SK-N-SH (cell line): ENCODE measurements around the gene CDH13. TPM values are rescaled to one million over a fixed set of nuclear protein-coding genes. Genes with fewer than 3 reads are reported as not detected.

ENCODE experiments used
- CTCF ChIA-PET: fragments of 300-600, 350-600 bp; formaldehyde crosslinking; extraction: SDS; loops from one replicate; lab custom pipeline; 2021; lab: Yijun Ruan, JAX
- POLR2A ChIA-PET: fragments of 350-600 bp; sonication (Branson Sonifier 250); formaldehyde crosslinking; extraction: SDS; loops from one replicate; lab custom pipeline; 2020; ENCODE audit warnings: antibody characterized with exemption, inconsistent platforms; lab: Yijun Ruan, JAX
- DNase-seq: peaks from one replicate; pipeline ENCODE4 v3.0.0; 2012
- H2AFZ ChIP-seq: fragments of 200-600 bp; sonication (generic); 2 replicates; pipeline ENCODE4 v1.8.1; 2016; ENCODE audit warnings: antibody characterized with exemption, mild to moderate bottlenecking, low read depth
- H3F3A ChIP-seq: fragments of 200-600 bp; sonication (generic); replicated peaks from 2 replicates; pipeline ENCODE3; 2016; ENCODE audit warnings: antibody characterized with exemption, mild to moderate bottlenecking; ENCODE audit not compliant: insufficient read depth
- H3K27ac ChIP-seq, 2 experiments: fragments of 200-500 bp in 1 of 2; fragments of 200-600 bp in 1 of 2; sonication (Bioruptor generic) in 1 of 2; sonication (generic), shearing (Covaris generic) in 1 of 2; 2 replicates each; pipeline versions ENCODE4 v1.5.1 to v1.6.1; 2014 to 2016; ENCODE audit warnings: low read depth in 2 of 2, inconsistent platforms in 1 of 2, low read length in 1 of 2, mild to moderate bottlenecking in 1 of 2, mixed read lengths in 1 of 2
- H3K27me3 ChIP-seq: fragments of 200-600 bp; sonication (generic), shearing (Covaris generic); 2 replicates; pipeline ENCODE4 v1.6.1; 2016; ENCODE audit warnings: mixed run types; ENCODE audit not compliant: insufficient read depth
- H3K36me3 ChIP-seq, 2 experiments: fragments of 200-500 bp in 1 of 2; fragments of 200-600 bp in 1 of 2; sonication (Bioruptor generic) in 1 of 2; sonication (generic) in 1 of 2; replicated peaks in 1 of 2; 2 replicates each; pipeline versions ENCODE3 to v1.5.1; 2014 to 2016; ENCODE audit warnings: low read length in 1 of 2, mild to moderate bottlenecking in 1 of 2; ENCODE audit not compliant: insufficient read depth in 2 of 2, control insufficient read depth in 1 of 2
- H3K4me1 ChIP-seq, 2 experiments: fragments of 200-500 bp in 1 of 2; fragments of 200-600 bp in 1 of 2; sonication (Bioruptor generic) in 1 of 2; sonication (generic), shearing (Covaris generic) in 1 of 2; 2 replicates each; pipeline versions ENCODE4 v1.5.1 to v1.6.1; 2014 to 2016; ENCODE audit warnings: low read depth in 1 of 2, low read length in 1 of 2, mixed run types in 1 of 2; ENCODE audit not compliant: insufficient read depth in 2 of 2, control insufficient read depth in 1 of 2
- H3K4me2 ChIP-seq: fragments of 200-600 bp; sonication (generic), shearing (Covaris generic); 2 replicates; pipeline ENCODE4 v1.6.1; 2017; ENCODE audit warnings: mixed run types
- H3K4me3 ChIP-seq, 2 experiments: fragments of 200-500 bp in 1 of 2; fragments of 200-600 bp in 1 of 2; sonication (Bioruptor generic) in 1 of 2; sonication (generic), shearing (Covaris generic) in 1 of 2; 2 replicates each; pipeline versions ENCODE4 v1.5.1 to v1.8.1; 2014 to 2016; ENCODE audit warnings: low read depth in 2 of 2, inconsistent platforms in 1 of 2, low read length in 1 of 2, mild to moderate bottlenecking in 1 of 2, mixed read lengths in 1 of 2, moderate library complexity in 1 of 2
- H3K79me2 ChIP-seq: fragments of 200-600 bp; sonication (generic); 2 replicates; pipeline ENCODE4 v1.8.1; 2017; ENCODE audit warnings: mild to moderate bottlenecking; ENCODE audit not compliant: insufficient read depth
- H3K9ac ChIP-seq: fragments of 200-600 bp; sonication (generic); 2 replicates; pipeline ENCODE4 v1.6.1; 2017; ENCODE audit warnings: mixed run types
- H3K9me2 ChIP-seq: fragments of 200-600 bp; sonication (generic); 2 replicates; pipeline ENCODE4 v1.6.1; 2017; ENCODE audit warnings: mixed run types
- H3K9me3 ChIP-seq: fragments of 200-600 bp; sonication (generic); 2 replicates; pipeline ENCODE4 v1.6.1; 2017; ENCODE audit warnings: mixed run types, mild to moderate bottlenecking, moderate library complexity
- H4K20me1 ChIP-seq: fragments of 200-600 bp; sonication (generic); 2 replicates; pipeline ENCODE4 v1.6.1; 2017; ENCODE audit warnings: mild to moderate bottlenecking, mixed run types; ENCODE audit not compliant: insufficient read depth
- CHD2 ChIP-seq: fragments of 150-350 bp; IDR thresholded peaks from 2 replicates; pipeline ENCODE4 v1.6.1; 2018; ENCODE audit warnings: low read length; ENCODE audit not compliant: partially characterized antibody
- FOSL2 ChIP-seq: IDR thresholded peaks from 2 replicates; pipeline ENCODE4 v1.4.0; 2012; ENCODE audit warnings: low read depth, mild to moderate bottlenecking, moderate library complexity, borderline replicate concordance
- FOXJ3 ChIP-seq: sonication (generic); formaldehyde crosslinking; IDR thresholded peaks from 2 replicates; pipeline ENCODE4 v1.5.1; 2020; ENCODE audit warnings: mild to moderate bottlenecking, missing genetic modification reagents
- FOXM1 ChIP-seq: IDR thresholded peaks from 2 replicates; pipeline ENCODE4 v1.4.0; 2012; ENCODE audit warnings: low read depth, mild to moderate bottlenecking
- JUND ChIP-seq: IDR thresholded peaks from 2 replicates; pipeline ENCODE4 v1.4.0; 2012
- MEF2A ChIP-seq: IDR thresholded peaks from 2 replicates; pipeline ENCODE4 v1.4.0; 2012; ENCODE audit warnings: low read depth, borderline replicate concordance
- NRF1 ChIP-seq: IDR thresholded peaks from 2 replicates; pipeline ENCODE4 v1.6.1; 2012; ENCODE audit warnings: low read depth, mild to moderate bottlenecking, low read length
- RAD21 ChIP-seq: IDR thresholded peaks from 2 replicates; pipeline ENCODE4 v1.6.1; 2012; ENCODE audit warnings: mild to moderate bottlenecking, low read length
- RFX5 ChIP-seq: IDR thresholded peaks from 2 replicates; pipeline ENCODE4 v1.6.1; 2012; ENCODE audit warnings: mild to moderate bottlenecking, improper control_type of control experiment, low read length
- RXRA ChIP-seq: IDR thresholded peaks from 2 replicates; pipeline ENCODE4 v1.4.0; 2012; ENCODE audit warnings: low read depth, mild to moderate bottlenecking, borderline replicate concordance
- SIN3A ChIP-seq: IDR thresholded peaks from 2 replicates; pipeline ENCODE4 v1.6.1; 2012; ENCODE audit warnings: low read depth, mild to moderate bottlenecking, low read length, moderate library complexity, borderline replicate concordance
- TAF1 ChIP-seq: IDR thresholded peaks from 2 replicates; pipeline ENCODE4 v1.6.1; 2012; ENCODE audit warnings: low read depth, mild to moderate bottlenecking, low read length, moderate library complexity, borderline replicate concordance
- YY1 ChIP-seq: IDR thresholded peaks from 2 replicates; pipeline ENCODE4 v1.4.0; 2012; ENCODE audit warnings: low read depth, mild to moderate bottlenecking
- WGBS: methylation state at CpG from one replicate; pipeline ENCODE4 v1.1.6; 2017; ENCODE audit warnings: low lambda C conversion rate; 5-methylcytosine and 5-hydroxymethylcytosine counted together
- polyA plus RNA-seq, 3 experiments: library from polyadenylated mRNA; depleted of rRNA; stranded (reverse); fragments of >200 nt; gene quantifications; 2 replicates each; pipeline ENCODE4 v1.2.3, GENCODE V29; 2012
- TF ChIP-seq, protein P1 (sequence below): IDR thresholded peaks from 2 replicates; pipeline ENCODE4 v1.6.1; 2012; ENCODE audit warnings: mild to moderate bottlenecking, low read depth, low read length, moderate library complexity
- TF ChIP-seq, protein P2 (sequence below): fragments of 200-600 bp; sonication (generic); IDR thresholded peaks from 2 replicates; pipeline ENCODE4 v1.6.1; 2017; ENCODE audit warnings: antibody characterized with exemption, mild to moderate bottlenecking, moderate library complexity
- TF ChIP-seq, protein P3 (sequence below): fragments of 150-350 bp; IDR thresholded peaks from 2 replicates; pipeline ENCODE4 v1.6.1; 2017; ENCODE audit warnings: antibody characterized with exemption, low read length, low read depth, borderline replicate concordance
- TF ChIP-seq, protein P4 (sequence below): fragments of 150-350 bp; IDR thresholded peaks from 2 replicates; pipeline ENCODE4 v1.6.1; 2016; ENCODE audit warnings: mild to moderate bottlenecking, low read depth, low read length
- TF ChIP-seq, protein P5 (sequence below): IDR thresholded peaks from 2 replicates; pipeline ENCODE4; 2012
- TF ChIP-seq, protein P6 (sequence below): IDR thresholded peaks from 2 replicates; pipeline ENCODE4 v1.4.0; 2012; ENCODE audit warnings: low read depth, borderline replicate concordance

Gene CDH13
- polyA plus RNA-seq, 1 of the 3 experiments (the other 2 are of a cell fraction) = 93.0 TPM

DNA sequence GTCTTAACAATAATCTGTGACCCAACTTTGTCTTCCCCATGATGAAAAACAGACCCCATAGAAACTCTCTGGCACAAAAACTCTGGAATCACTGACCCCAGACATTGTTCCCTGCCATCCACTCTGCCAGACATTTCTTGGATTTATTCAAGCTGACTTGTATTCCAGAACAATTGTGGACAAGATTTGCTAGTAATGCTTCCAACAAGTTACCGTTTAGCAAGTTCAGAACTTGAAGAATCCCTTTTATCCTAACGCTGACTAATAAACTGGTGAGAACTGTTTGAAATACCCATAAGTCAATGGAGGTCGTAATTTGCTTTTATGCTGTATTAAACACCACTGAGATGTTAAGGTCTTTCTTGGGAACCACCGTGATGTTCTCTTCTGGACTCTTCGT, 1191.5 kb downstream of the CDH13 start:
- Histone ChIP-seq H3K4me2 (no peak overlapping the region), H3K36me3 (peaks cover 0 to under 1% of the 10 kb centered on the region in 2 experiments), H2AFZ (no peak overlapping the region), H3K27ac (no peak overlapping the region), H3K4me1 (peaks cover 0 to 7% of the 10 kb centered on the region in 2 experiments; a peak in 2 of 4 replicates), H3F3A (peaks cover 6% of the 10 kb centered on the region), H4K20me1 (no peaks in the 10 kb centered on the region; the same call in 1 of the 2 replicates), H3K27me3 (no peaks in the 10 kb centered on the region; the same call in 1 of the 2 replicates), H3K4me3 (no peak overlapping the region), H3K9me2 (no peaks in the 10 kb centered on the region), H3K9ac (no peak overlapping the region), H3K79me2 (no peaks in the 10 kb centered on the region), H3K9me3 (no peaks in the 10 kb centered on the region)
- WGBS = 77% methylated on average over 5 of the region's 5 CpGs
- POLR2A ChIA-PET = no interaction called here
- DNase-seq = no peak
- TF ChIP-seq CHD2 = no peak
- TF ChIP-seq TAF1 = no peak
- TF ChIP-seq, protein P1, sequence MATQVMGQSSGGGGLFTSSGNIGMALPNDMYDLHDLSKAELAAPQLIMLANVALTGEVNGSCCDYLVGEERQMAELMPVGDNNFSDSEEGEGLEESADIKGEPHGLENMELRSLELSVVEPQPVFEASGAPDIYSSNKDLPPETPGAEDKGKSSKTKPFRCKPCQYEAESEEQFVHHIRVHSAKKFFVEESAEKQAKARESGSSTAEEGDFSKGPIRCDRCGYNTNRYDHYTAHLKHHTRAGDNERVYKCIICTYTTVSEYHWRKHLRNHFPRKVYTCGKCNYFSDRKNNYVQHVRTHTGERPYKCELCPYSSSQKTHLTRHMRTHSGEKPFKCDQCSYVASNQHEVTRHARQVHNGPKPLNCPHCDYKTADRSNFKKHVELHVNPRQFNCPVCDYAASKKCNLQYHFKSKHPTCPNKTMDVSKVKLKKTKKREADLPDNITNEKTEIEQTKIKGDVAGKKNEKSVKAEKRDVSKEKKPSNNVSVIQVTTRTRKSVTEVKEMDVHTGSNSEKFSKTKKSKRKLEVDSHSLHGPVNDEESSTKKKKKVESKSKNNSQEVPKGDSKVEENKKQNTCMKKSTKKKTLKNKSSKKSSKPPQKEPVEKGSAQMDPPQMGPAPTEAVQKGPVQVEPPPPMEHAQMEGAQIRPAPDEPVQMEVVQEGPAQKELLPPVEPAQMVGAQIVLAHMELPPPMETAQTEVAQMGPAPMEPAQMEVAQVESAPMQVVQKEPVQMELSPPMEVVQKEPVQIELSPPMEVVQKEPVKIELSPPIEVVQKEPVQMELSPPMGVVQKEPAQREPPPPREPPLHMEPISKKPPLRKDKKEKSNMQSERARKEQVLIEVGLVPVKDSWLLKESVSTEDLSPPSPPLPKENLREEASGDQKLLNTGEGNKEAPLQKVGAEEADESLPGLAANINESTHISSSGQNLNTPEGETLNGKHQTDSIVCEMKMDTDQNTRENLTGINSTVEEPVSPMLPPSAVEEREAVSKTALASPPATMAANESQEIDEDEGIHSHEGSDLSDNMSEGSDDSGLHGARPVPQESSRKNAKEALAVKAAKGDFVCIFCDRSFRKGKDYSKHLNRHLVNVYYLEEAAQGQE = no peak
- TF ChIP-seq JUND = no peak
- TF ChIP-seq, protein P2, sequence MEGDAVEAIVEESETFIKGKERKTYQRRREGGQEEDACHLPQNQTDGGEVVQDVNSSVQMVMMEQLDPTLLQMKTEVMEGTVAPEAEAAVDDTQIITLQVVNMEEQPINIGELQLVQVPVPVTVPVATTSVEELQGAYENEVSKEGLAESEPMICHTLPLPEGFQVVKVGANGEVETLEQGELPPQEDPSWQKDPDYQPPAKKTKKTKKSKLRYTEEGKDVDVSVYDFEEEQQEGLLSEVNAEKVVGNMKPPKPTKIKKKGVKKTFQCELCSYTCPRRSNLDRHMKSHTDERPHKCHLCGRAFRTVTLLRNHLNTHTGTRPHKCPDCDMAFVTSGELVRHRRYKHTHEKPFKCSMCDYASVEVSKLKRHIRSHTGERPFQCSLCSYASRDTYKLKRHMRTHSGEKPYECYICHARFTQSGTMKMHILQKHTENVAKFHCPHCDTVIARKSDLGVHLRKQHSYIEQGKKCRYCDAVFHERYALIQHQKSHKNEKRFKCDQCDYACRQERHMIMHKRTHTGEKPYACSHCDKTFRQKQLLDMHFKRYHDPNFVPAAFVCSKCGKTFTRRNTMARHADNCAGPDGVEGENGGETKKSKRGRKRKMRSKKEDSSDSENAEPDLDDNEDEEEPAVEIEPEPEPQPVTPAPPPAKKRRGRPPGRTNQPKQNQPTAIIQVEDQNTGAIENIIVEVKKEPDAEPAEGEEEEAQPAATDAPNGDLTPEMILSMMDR = no peak
- TF ChIP-seq RFX5 = no peak
- TF ChIP-seq FOXJ3 = no peak
- TF ChIP-seq, protein P3, sequence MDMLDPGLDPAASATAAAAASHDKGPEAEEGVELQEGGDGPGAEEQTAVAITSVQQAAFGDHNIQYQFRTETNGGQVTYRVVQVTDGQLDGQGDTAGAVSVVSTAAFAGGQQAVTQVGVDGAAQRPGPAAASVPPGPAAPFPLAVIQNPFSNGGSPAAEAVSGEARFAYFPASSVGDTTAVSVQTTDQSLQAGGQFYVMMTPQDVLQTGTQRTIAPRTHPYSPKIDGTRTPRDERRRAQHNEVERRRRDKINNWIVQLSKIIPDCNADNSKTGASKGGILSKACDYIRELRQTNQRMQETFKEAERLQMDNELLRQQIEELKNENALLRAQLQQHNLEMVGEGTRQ = no peak
- CTCF ChIA-PET = no interaction called here

DNA sequence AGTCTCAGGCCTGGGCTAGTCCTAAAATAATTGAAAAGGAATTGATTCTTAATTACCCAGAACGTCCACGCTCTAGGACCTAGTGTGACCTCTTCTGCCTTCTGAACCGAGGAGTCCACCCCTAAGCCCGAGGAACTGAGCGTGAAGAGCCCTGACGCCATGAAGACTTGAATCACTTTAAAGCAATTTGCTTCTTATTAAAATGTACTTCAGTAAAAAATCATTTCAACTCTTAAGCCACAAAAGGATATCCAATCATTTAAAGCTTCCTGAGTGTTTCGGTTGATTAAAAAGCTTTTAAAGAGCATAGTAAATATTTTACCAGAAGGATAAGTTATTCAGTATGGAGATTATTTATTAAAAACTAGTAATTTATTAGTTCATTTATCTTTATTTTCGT, 1192.6 kb downstream of the CDH13 start:
- no peak for DNase-seq
- 57% methylated on average over 8 of the region's 8 CpGs for WGBS
- ChIA-PET POLR2A (no interaction called here), CTCF (interaction anchor here (0.7 to 1.0 kb wide), 2 partner anchors 17 to 107 kb away, joined by 3 read pairs; no protein-coding TSS in a partner anchor)
- H3K4me3 ChIP-seq = no peak overlapping the region
- H2AFZ ChIP-seq = no peak overlapping the region
- no peaks in the 10 kb centered on the region for H3K9me3 ChIP-seq
- H3K79me2 ChIP-seq = no peaks in the 10 kb centered on the region
- H3K27me3 ChIP-seq = no peaks in the 10 kb centered on the region; the same call in 1 of the 2 replicates
- peaks cover 0 to 5% of the 10 kb centered on the region in 2 experiments; a peak in 1 of 4 replicates for H3K4me1 ChIP-seq
- no peaks in the 10 kb centered on the region for H3F3A ChIP-seq
- H3K9ac ChIP-seq = no peak overlapping the region
- H3K9me2 ChIP-seq = no peaks in the 10 kb centered on the region
- H4K20me1 ChIP-seq = no peaks in the 10 kb centered on the region; the same call in 1 of the 2 replicates
- no peaks in the 10 kb centered on the region for H3K36me3 ChIP-seq
- H3K4me2 ChIP-seq = no peak overlapping the region
- H3K27ac ChIP-seq = no peak overlapping the region
- TF ChIP-seq YY1 = no peak
- TF ChIP-seq RAD21 = no peak
- TF ChIP-seq NRF1 = no peak
- no peak for TF ChIP-seq SIN3A
- TF ChIP-seq FOXM1 = no peak
- TF ChIP-seq, protein P4, sequence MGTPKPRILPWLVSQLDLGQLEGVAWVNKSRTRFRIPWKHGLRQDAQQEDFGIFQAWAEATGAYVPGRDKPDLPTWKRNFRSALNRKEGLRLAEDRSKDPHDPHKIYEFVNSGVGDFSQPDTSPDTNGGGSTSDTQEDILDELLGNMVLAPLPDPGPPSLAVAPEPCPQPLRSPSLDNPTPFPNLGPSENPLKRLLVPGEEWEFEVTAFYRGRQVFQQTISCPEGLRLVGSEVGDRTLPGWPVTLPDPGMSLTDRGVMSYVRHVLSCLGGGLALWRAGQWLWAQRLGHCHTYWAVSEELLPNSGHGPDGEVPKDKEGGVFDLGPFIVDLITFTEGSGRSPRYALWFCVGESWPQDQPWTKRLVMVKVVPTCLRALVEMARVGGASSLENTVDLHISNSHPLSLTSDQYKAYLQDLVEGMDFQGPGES = no peak
- no peak for TF ChIP-seq RFX5
- no peak for TF ChIP-seq MEF2A
- no peak for TF ChIP-seq RXRA
- TF ChIP-seq, protein P5, sequence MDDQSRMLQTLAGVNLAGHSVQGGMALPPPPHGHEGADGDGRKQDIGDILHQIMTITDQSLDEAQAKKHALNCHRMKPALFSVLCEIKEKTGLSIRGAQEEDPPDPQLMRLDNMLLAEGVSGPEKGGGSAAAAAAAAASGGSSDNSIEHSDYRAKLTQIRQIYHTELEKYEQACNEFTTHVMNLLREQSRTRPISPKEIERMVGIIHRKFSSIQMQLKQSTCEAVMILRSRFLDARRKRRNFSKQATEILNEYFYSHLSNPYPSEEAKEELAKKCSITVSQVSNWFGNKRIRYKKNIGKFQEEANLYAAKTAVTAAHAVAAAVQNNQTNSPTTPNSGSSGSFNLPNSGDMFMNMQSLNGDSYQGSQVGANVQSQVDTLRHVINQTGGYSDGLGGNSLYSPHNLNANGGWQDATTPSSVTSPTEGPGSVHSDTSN = no peak
- no peak for TF ChIP-seq FOSL2
- TF ChIP-seq, protein P6, sequence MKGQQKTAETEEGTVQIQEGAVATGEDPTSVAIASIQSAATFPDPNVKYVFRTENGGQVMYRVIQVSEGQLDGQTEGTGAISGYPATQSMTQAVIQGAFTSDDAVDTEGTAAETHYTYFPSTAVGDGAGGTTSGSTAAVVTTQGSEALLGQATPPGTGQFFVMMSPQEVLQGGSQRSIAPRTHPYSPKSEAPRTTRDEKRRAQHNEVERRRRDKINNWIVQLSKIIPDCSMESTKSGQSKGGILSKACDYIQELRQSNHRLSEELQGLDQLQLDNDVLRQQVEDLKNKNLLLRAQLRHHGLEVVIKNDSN = no peak
